ENCODE results near the gene PRMT7. TPM values are rescaled to one million over a fixed set of nuclear protein-coding genes. Genes with fewer than 3 reads are reported as not detected.

PRMT7 gene
- total RNA-seq, 1 experiment from 2014 or later, result 59.3 TPM

- no peak for DNase-seq (ENCODE audit: low spot score)
- no peak for ATAC-seq
- ChIA-PET POLR2A (interaction anchor here (0.5 kb wide), 1 partner anchor 302 kb away, joined by 3 read pairs; no protein-coding TSS in a partner anchor), CTCF (interaction anchor here (1.8 to 2.0 kb wide), 1 partner anchor 37 kb away, joined by 5 to 7 read pairs; no protein-coding TSS in a partner anchor)
- Mint-ChIP-seq H3K36me3 (no peaks in the 10 kb centered on the region), H3K4me1 (peaks cover 42% of the 10 kb centered on the region), H3K9me3 (no peaks in the 10 kb centered on the region), H3K4me3 (no peak overlapping the region), H3K27ac (no peak overlapping the region), H3K27me3 (ENCODE audit: low read depth) (no peaks in the 10 kb centered on the region)
- TF ChIP-seq, protein P1, sequence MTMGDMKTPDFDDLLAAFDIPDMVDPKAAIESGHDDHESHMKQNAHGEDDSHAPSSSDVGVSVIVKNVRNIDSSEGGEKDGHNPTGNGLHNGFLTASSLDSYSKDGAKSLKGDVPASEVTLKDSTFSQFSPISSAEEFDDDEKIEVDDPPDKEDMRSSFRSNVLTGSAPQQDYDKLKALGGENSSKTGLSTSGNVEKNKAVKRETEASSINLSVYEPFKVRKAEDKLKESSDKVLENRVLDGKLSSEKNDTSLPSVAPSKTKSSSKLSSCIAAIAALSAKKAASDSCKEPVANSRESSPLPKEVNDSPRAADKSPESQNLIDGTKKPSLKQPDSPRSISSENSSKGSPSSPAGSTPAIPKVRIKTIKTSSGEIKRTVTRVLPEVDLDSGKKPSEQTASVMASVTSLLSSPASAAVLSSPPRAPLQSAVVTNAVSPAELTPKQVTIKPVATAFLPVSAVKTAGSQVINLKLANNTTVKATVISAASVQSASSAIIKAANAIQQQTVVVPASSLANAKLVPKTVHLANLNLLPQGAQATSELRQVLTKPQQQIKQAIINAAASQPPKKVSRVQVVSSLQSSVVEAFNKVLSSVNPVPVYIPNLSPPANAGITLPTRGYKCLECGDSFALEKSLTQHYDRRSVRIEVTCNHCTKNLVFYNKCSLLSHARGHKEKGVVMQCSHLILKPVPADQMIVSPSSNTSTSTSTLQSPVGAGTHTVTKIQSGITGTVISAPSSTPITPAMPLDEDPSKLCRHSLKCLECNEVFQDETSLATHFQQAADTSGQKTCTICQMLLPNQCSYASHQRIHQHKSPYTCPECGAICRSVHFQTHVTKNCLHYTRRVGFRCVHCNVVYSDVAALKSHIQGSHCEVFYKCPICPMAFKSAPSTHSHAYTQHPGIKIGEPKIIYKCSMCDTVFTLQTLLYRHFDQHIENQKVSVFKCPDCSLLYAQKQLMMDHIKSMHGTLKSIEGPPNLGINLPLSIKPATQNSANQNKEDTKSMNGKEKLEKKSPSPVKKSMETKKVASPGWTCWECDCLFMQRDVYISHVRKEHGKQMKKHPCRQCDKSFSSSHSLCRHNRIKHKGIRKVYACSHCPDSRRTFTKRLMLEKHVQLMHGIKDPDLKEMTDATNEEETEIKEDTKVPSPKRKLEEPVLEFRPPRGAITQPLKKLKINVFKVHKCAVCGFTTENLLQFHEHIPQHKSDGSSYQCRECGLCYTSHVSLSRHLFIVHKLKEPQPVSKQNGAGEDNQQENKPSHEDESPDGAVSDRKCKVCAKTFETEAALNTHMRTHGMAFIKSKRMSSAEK (CRISPR knock-in tag; IDR thresholded peaks at IDR 0.05; ENCODE audit: borderline replicate concordance), result no peak
- TF ChIP-seq, protein P2, sequence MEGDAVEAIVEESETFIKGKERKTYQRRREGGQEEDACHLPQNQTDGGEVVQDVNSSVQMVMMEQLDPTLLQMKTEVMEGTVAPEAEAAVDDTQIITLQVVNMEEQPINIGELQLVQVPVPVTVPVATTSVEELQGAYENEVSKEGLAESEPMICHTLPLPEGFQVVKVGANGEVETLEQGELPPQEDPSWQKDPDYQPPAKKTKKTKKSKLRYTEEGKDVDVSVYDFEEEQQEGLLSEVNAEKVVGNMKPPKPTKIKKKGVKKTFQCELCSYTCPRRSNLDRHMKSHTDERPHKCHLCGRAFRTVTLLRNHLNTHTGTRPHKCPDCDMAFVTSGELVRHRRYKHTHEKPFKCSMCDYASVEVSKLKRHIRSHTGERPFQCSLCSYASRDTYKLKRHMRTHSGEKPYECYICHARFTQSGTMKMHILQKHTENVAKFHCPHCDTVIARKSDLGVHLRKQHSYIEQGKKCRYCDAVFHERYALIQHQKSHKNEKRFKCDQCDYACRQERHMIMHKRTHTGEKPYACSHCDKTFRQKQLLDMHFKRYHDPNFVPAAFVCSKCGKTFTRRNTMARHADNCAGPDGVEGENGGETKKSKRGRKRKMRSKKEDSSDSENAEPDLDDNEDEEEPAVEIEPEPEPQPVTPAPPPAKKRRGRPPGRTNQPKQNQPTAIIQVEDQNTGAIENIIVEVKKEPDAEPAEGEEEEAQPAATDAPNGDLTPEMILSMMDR (IDR thresholded peaks at IDR 0.05), result no peak
- TF ChIP-seq, protein P3, sequence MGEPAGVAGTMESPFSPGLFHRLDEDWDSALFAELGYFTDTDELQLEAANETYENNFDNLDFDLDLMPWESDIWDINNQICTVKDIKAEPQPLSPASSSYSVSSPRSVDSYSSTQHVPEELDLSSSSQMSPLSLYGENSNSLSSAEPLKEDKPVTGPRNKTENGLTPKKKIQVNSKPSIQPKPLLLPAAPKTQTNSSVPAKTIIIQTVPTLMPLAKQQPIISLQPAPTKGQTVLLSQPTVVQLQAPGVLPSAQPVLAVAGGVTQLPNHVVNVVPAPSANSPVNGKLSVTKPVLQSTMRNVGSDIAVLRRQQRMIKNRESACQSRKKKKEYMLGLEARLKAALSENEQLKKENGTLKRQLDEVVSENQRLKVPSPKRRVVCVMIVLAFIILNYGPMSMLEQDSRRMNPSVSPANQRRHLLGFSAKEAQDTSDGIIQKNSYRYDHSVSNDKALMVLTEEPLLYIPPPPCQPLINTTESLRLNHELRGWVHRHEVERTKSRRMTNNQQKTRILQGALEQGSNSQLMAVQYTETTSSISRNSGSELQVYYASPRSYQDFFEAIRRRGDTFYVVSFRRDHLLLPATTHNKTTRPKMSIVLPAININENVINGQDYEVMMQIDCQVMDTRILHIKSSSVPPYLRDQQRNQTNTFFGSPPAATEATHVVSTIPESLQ (CRISPR knock-in tag; IDR thresholded peaks at IDR 0.05), result no peak
- no peak for TF ChIP-seq ZNF317 (CRISPR knock-in tag; IDR thresholded peaks at IDR 0.05; ENCODE audit: borderline replicate concordance, low read depth)
- no peak for TF ChIP-seq MAX (CRISPR knock-in tag; IDR thresholded peaks at IDR 0.05)
- no peak for TF ChIP-seq ZNF121 (CRISPR knock-in tag; IDR thresholded peaks at IDR 0.05)
- no peak for TF ChIP-seq IRF2 (CRISPR knock-in tag; IDR thresholded peaks at IDR 0.05; ENCODE audit: borderline replicate concordance, low read depth)
- TF ChIP-seq, protein P4, sequence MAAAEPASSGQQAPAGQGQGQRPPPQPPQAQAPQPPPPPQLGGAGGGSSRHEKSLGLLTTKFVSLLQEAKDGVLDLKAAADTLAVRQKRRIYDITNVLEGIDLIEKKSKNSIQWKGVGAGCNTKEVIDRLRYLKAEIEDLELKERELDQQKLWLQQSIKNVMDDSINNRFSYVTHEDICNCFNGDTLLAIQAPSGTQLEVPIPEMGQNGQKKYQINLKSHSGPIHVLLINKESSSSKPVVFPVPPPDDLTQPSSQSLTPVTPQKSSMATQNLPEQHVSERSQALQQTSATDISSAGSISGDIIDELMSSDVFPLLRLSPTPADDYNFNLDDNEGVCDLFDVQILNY (CRISPR knock-in tag; IDR thresholded peaks at IDR 0.05), result no peak
- no peak for TF ChIP-seq ZNF416 (CRISPR knock-in tag; IDR thresholded peaks at IDR 0.05)
- no peak for TF ChIP-seq FOXP1 (CRISPR knock-in tag; IDR thresholded peaks at IDR 0.05; ENCODE audit: borderline replicate concordance)
- no peak for TF ChIP-seq ZNF219 (CRISPR knock-in tag; IDR thresholded peaks at IDR 0.05; ENCODE audit: borderline replicate concordance)
- no peak for TF ChIP-seq CREM (CRISPR knock-in tag; IDR thresholded peaks at IDR 0.05)
- TF ChIP-seq PRDM15 (CRISPR knock-in tag; IDR thresholded peaks at IDR 0.05), result no peak
- TF ChIP-seq NR3C1 (CRISPR knock-in tag; conservative IDR thresholded peaks at IDR 0.05; ENCODE audit: low read depth), result no peak
- no peak for TF ChIP-seq ZMAT4 (CRISPR knock-in tag; IDR thresholded peaks at IDR 0.05)
- TF ChIP-seq TEAD1 (CRISPR knock-in tag; IDR thresholded peaks at IDR 0.05), result no peak
These were observed 88.6 kb downstream of the PRMT7 start for GRCh38 chr16:68399456-68399855.
